CD4-positive, alpha-beta T cell treated with Interleukin-10 for 1 hour (primary cell): Measurements from ENCODE around the gene RFESD.
"Not testable (repeated sequence)": the region's sequence is repeated elsewhere in the genome, so short reads cannot be mapped to it uniquely, and the experiment has no call there.

Source experiments
- DNase-seq: peaks from one replicate; pipeline ENCODE4 v3.0.0-alpha.2; 2020

Gene RFESD

DNA sequence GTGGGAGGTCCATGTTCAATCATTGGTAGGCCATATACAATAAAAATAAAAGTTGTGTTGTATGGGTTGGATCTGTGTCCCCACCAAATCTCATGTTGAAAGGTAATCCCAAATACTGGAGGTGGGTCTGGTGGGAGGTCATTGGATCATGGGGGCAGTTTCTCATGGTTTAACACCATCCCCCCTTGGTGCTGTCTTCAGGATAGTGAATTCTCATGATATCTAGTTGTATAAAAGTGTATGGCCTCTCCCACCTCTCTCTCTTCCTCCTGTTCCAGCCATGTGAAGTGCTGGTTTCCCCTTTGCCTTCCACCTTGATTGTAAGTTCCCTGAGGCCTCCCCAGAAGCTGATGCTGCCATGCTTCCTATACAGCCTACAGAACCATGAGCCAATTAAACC is 21.1 kb downstream of the RFESD start:
- no peak for DNase-seq

DNA sequence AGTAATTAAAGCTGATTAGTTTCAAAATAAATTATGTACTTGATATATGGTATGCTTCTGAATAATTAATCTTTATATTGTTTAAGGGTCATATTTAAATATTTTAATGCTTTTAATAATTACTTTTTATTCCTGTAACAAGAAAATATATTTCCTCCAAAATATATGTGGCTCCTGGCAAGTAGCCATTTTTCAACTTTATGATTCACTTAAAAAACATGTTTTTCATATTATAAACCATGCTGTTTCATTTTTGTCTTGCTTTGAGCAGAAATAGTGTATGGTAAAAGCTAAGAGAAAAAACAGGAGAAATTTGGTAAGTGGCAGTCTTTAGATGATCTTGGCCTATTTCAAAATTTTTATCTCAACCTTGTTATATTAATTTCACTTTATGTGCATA is 21.6 kb downstream of the RFESD start:
- no peak for DNase-seq

DNA sequence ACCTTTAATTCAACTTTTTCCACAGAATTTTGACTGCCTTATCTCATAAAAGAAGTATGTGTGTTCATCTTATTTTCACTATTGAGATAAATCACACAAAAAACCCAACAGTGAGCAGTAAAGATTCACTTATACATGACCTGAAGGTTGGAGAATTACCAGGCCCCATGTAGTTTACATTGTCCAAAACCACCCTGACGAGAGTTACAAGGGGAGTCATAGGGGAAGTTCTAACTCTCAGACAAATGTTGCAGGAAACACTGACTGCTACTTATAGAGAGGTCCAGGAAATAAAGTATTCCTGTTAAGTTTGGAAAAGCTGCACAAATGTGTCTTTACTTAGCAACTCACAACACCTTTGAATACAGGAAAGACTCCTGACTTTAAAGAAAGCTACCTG is 22.2 kb downstream of the RFESD start:
- DNase-seq: no peak

GRCh38 chr5:95669540-95669939 is 23.0 kb downstream of the RFESD start:
- DNase-seq: no peak

- DNase-seq: no peak
These were observed 23.4 kb downstream of the RFESD start for GRCh38 chr5:95669985-95670384.

DNA sequence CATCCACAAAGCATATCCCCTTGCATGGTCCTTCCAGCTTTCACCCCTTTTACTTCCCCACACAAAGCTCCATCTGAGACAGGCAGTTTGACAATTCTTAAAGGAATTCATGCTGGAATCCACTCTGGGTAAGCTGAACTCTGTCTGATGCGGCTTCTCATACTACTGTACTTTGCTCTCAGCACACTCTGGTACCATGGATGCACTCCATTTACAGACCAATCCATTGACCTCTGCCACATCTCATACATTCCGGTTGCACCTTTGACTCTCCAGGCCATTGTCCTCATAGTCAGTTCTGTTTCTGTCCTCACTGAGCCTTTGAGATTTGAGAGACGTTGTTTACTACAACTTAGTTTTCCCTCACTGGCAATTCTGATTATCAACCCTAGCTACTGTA is 24.0 kb downstream of the RFESD start:
- DNase-seq: no peak

- no peak for DNase-seq
These were observed 25.2 kb downstream of the RFESD start for GRCh38 chr5:95671826-95672225.

- no peak for DNase-seq
These were observed 26.1 kb downstream of the RFESD start for GRCh38 chr5:95672641-95673040.

- DNase-seq: no peak
These were observed 26.5 kb downstream of the RFESD start for GRCh38 chr5:95673081-95673480.

GRCh38 chr5:95682891-95683290 is 36.3 kb downstream of the RFESD start, which contains the start of gene SPATA9:
Gene SPATA9 (minus strand): TSS chr5:95682991. CDS start chr5:95682854, 137 bp downstream.
- DNase-seq: no peak

DNA sequence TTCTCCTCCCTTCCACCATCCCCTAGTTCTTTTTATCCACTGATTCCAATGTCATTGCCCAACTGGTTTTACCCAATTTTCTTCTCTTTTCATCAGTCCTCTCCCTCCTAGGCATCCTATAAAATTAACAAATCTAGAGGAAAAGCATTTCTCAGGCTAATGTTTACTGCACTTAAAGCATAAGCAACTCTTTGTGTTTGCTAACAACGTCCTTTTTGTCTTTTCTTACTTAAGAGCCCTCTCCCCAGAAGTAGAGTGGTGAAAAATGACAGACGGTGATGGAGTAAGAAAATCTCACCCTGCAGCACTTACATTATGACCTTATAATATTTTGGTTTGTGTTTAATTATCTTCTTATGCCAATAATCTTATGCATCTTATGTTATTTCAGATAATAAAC is 37.8 kb downstream of the RFESD start:
- no peak for DNase-seq

DNA sequence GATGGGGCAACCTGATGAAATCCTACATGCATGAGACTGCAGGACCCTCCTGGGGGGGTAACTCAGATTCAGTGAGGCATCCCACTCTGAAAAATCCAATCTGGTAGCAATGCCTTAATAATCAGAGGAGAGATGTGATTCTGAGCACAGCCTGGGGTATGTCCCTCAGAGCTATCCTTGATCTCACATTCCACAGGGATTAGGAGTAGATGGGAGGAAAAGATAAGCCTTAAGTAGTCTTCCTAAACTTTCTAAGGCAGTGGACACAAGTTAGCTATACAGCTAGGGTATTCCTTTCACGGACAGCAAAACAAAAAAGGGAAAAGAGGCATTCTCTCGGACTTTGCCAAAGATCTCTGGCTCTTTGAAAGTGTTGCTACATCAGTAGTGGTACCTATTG is 40.1 kb downstream of the RFESD start:
- DNase-seq: no peak

- DNase-seq: no peak
These were observed 43.1 kb downstream of the RFESD start for GRCh38 chr5:95689680-95690079.

DNA sequence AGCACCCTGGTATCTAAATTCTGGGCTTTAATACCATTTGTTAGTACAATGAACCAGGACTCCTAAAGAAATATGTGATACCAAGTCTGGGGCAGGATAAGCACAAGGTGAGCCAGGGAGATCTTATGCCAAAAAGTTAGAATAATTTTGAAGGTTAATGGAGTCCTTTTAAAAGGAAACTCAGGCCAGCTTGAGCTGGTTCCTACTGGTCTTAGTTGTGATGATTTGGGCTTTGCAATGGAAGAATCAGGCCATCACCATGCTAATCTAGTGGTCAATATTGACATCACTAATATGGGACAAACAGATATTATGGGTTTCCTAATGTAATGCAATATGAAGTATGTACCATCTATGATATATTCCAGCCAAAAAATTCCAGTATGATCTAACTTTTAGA is 43.8 kb downstream of the RFESD start:
- DNase-seq: no peak

DNA sequence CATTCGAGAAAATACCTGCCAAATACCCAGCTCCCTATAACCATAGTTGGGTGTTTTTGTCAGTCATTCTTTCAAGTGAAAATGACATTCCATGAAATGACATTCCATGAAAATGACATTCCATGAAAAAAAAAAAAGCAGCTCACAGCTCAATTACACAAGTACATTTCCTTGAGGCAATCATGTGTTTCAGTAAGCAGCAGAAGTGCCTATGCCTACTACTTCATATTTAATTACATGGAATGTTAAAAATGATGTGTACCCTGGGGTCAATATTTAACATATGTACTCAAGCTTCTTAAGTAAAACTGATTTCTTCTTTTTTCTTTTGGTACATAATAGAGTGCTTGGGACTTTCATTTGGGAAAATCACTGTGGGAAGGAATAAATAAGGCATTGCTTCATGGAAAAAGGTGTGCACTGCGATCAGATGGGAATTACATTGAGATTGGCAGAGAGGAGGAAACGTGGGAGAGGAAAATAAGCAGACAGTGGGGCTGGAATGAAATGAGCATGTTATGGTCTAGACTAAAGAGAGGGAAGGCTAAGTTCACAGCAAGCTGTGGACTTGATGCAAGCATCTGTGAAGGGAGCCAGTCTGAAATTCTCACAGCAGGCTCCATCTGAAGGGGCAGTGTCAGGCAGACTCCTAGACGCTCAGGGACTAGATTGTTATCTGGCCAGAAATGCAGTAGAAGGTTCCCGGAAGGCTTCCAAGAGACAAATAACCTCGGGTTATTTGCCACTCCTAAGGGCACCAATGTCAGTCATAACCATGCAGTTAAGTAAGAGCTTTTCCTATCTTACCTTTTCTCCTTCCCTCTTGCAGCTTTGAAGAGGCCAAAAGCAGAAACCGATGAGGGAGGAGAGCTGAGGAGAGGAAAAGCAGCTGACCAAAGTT is 51.5 kb downstream of the RFESD start:
- DNase-seq: no peak

- no peak for DNase-seq
These were observed 52.8 kb downstream of the RFESD start for GRCh38 chr5:95699337-95699736.

DNA sequence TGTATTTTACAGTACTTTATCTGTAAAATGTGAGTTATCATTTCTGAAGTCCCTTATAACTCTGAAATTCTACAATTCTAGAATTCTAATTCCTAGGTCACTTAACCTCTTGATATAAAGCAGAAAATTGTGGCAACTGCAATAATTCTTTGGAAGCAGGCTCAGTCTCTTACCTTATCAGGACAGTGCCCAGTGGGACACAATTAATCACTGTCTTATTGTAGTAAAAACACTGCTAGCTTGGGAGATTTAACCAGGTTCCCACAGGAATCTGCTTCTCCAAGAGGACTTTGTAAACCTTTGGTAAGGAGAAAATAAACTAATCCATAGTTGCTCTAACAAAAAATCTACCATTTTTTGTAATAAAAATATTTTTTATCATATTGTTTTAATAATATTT is 54.5 kb downstream of the RFESD start:
- no peak for DNase-seq

DNA sequence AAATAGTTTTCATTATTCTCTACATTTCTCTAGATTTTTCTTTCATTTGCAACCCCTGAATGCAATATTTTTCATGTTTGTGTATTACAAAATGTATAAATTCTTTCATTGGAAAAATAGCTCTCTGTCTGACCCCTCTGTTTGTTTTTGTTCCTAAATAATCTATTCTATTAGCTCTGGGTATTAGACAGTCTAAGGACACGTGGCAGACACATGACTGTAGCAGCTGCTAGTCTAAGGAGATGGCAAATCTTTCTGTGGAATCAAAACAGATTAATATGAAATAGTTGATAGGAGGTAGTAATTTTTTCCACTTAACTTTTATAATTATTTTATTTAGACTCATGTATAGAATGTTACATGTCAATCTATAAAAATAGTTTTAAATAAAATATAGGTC is 57.6 kb downstream of the RFESD start:
- DNase-seq: no peak

DNA sequence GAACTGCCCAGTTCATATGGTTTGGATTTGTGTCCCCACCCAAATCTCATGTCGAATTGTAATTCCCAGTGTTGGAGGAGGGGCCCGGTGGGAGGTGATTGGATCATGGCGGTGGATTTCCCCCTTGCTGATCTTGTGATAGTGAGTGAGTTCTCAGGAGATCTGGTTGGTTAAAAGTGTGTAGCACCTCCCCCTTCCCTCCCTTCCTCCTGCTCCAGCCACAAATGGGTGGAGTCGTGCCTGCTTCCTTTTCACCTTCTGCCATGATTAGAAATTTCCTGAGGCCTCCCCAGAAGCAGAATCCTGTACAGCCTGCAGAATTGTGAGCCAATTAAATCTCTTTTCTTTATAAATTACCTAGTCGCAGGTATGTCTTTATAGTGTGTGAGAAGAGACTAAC is 59.6 kb downstream of the RFESD start:
- DNase-seq: not testable (repeated sequence)

- no peak for DNase-seq
These were observed 60.5 kb downstream of the RFESD start for GRCh38 chr5:95707055-95707454.
